HG03432 (cell line): ENCODE data around the gene ADRB1.
A peak's percentile ranks its signal among the peaks of the same experiment; 100 is the strongest.

Source experiments
- ATAC-seq: cut with Tn5 transposase; IDR thresholded peaks from one replicate; pipeline ENCODE4 v1.9.1; 2021; ENCODE audit warnings: mild to moderate bottlenecking, moderate library complexity; ENCODE audit not compliant: unreplicated experiment

Gene ADRB1

GRCh38 chr10:114043532-114044246 is at the start of gene ADRB1:
ADRB1 (plus strand) TSS chr10:114043866; CDS start chr10:114044133, 267 bp downstream.
- ATAC-seq = peak; percentile 70

GRCh38 chr10:113995201-113995600 is 48.5 kb upstream of the ADRB1 start:
- no peak for ATAC-seq

- ATAC-seq = no peak
These were observed 46.2 kb upstream of the ADRB1 start for GRCh38 chr10:113997428-113997827.

DNA sequence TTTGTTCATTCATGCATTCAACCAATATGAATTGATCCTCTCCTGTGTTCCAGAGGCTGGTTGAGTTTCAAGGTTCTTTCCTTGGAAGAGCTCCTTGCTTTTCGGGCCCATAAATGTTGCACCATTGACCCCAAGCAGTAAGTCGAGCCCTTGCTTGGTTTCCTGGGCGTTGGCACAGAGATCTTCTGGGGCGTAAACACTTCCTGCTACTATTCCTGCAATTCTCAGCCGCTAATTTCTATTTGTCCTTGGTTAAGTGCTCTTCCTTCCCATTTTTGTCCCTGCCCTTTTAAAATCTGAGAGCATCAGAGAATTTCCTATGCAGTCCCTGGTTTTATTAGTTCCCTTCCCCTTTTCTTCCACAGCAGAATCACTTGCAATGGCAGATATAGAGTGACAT is 44.1 kb upstream of the ADRB1 start:
- no peak for ATAC-seq

- ATAC-seq = no peak
These were observed 43.1 kb upstream of the ADRB1 start for GRCh38 chr10:114000457-114001010.

- no peak for ATAC-seq
These were observed 41.2 kb upstream of the ADRB1 start for GRCh38 chr10:114002422-114002821.

GRCh38 chr10:114003161-114003941 is 40.3 kb upstream of the ADRB1 start:
- ATAC-seq = no peak

DNA sequence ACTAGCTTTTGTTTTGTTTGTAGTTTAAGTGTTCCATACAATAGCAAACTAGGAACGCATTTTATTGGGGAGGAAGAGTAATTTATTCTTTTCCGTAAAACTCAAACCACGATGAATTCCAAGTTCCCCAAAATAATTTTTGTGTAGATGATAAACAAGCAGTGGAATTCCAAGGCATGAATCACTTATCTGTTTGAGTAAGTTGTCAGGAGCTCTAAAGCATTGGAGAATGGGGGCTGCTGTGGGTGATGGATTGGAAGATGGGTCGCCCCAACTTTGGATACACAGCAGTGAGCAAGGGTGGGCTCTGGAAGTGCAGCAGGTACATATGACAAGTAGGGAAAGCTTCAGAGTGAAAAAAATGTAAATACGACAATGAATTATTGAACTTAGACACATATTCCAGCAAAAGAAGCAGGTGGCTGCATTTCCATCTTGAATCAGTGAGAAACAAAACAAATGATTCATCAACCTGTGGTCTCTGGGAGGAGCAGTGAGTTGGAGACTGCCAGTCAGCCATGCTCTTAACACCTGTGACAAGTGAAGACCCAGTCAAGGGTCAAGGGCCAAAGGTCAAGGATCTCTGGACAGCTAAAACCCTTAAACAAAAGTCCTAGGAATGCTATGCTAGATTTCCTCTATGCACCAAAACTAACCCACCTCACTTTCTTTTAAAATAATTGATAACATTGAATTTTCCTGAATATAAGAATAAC is 34.2 kb upstream of the ADRB1 start:
- ATAC-seq = no peak

GRCh38 chr10:114010316-114010715 is 33.4 kb upstream of the ADRB1 start:
- no peak for ATAC-seq

GRCh38 chr10:114012650-114013049 is 31.0 kb upstream of the ADRB1 start:
- no peak for ATAC-seq

DNA sequence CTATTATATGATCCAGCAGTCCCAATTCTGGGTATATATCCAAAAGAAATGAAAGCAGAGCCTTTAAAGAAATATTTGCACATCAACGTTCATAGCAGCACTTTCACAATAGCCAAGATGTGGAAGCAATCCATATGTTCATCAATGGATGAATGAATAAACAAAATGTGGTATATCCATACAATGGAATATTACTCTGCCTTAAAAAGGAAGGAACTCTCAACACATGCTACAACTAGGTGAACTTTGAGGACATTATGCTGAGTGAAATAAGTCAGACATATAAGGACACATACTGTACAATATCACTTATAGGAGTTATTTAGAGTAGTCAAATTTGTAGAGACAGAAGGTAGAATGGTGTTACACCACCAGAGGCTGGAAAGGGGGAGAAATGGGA is 28.0 kb upstream of the ADRB1 start:
- ATAC-seq = no peak

DNA sequence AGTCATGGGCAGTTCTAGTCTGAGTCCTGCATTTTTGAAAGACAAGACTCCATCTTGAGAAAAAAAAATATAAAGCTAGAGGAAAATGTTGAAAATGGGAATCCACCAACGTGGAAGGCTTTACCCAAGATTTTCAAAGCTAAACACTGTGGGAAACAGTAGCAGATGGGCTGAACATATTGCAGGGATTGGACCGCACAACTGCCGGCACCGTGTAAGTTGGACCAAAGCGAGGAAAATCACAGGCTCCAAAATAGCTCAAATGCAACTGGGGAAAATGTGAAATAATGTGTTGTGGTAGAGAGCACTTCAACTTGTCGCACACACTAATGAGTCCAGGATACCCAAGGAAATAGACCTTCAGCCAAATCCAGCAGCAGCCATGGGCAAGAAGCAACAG is 26.4 kb upstream of the ADRB1 start:
- no peak for ATAC-seq

DNA sequence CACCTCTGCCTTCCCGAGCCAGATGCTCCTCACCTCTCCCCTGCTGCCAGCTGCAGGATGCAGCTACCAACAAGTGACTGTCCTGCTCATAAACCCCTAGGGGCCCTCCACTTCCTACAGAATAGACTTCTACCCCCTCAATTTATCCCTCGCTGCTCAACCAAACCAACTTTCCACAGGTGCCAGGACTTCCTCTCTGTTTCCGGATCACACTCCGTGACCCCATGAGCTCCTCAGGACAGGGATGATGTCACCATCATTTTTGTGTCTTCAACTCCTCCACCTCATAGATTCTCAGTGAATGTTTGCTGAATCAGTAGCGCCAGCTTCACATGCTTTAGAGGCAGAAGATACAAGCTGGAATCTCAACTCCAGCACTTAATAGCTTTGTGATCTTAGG is 25.8 kb upstream of the ADRB1 start:
- ATAC-seq = no peak

DNA sequence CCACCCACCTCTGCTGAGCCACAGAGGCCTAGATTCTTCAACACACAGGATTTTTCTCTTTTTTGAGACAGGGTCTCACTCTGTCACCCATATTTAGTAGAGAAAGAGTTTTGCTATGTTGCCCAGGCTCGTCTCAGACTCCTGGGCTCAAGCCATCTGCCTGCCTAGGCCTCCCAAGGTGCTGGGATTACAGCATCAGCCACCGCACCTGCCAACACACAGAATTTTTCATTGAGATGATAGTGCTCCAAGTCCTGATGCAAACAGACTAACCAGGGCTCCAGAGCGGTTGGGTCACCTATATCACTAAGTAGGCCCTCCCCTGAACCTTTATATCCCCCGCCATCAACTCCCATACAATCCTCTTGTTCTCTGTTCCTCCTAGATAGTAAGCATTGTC is 24.4 kb upstream of the ADRB1 start:
- ATAC-seq = no peak

DNA sequence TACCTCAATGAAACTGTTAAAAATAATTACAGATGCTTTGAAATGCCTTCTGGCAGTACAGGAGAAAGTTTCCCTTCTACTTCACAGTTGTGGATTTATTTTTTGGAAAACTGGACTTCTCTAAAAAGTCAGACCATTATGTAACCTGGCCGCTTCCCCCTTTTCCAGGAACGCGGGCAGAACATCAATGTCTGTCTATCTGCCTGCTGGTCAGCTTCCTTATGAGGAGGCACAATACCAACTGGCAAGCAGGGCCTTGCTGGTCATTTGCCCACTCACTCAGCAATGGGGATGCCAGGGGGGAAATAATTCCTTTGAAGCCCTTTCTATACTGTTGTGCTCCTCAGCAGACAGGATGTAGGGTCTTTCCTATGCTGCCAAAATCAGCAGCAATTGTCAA is 22.5 kb upstream of the ADRB1 start:
- no peak for ATAC-seq

- ATAC-seq = no peak
These were observed 21.7 kb upstream of the ADRB1 start for GRCh38 chr10:114021717-114022680.

DNA sequence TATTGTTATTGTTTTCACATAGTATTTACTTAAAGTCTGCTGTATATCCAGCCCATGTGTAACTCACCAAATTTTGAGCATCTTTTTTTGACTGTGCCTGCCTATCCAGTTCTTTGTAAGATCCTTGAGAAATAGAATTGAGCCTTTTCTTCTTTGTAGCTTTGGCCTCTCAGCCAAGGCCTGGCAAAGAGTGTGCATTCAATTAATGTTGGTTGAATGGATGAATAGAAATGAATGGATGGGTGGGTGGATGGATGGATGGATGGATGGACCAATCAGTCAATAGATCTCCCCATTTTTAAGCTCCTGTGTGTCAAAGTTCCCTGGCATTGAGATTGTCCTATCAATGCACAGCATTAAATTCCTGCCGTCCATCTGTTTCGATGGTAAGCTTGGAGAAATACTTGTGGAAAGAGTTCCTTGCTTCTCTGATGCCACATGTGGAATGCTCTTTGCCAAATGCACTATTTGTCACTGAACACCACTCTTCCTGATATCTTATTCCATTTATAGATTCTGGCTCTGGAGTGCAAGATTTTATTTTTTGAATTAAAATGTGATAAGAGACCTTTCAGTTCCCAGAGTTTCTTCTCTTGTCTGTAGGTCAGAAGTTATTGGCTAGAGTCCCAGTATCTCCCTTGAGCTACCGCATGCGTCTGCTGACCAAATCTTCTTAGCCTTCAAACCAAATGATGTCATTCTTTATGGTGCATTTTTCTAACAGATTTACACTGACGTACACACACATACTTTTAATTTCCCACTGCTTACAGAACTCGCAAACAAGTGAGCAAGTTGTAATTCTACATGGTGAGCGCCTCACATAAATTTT is 20.7 kb upstream of the ADRB1 start:
- ATAC-seq = no peak

GRCh38 chr10:114024876-114025610 is 18.6 kb upstream of the ADRB1 start:
- peak; percentile 81 for ATAC-seq
